ENCODE results near the gene PPP1R3E. TPM values are rescaled to one million over a fixed set of nuclear protein-coding genes. Genes with fewer than 3 reads are reported as not detected.

The PPP1R3E gene
- total RNA-seq, 4 donors from 2014 or later: 5.4 to 6.3 (median 5.5) TPM

GRCh38 chr14:23286902-23287479 lies 15.7 kb downstream of the PPP1R3E start:
- H3K4me3 ChIP-seq: peak overlapping the region; percentile 71 to 99 (median 86)
- no peak for TF ChIP-seq EP300 (IDR thresholded peaks at IDR 0.05)
- TF ChIP-seq, protein P1, sequence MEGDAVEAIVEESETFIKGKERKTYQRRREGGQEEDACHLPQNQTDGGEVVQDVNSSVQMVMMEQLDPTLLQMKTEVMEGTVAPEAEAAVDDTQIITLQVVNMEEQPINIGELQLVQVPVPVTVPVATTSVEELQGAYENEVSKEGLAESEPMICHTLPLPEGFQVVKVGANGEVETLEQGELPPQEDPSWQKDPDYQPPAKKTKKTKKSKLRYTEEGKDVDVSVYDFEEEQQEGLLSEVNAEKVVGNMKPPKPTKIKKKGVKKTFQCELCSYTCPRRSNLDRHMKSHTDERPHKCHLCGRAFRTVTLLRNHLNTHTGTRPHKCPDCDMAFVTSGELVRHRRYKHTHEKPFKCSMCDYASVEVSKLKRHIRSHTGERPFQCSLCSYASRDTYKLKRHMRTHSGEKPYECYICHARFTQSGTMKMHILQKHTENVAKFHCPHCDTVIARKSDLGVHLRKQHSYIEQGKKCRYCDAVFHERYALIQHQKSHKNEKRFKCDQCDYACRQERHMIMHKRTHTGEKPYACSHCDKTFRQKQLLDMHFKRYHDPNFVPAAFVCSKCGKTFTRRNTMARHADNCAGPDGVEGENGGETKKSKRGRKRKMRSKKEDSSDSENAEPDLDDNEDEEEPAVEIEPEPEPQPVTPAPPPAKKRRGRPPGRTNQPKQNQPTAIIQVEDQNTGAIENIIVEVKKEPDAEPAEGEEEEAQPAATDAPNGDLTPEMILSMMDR (IDR thresholded peaks at IDR 0.05): no peak
- no peak for TF ChIP-seq POLR2AphosphoS5 (IDR thresholded peaks at IDR 0.05)
- TF ChIP-seq POLR2A (IDR thresholded peaks at IDR 0.05; ENCODE audit: low read depth): no peak
- intact Hi-C loops (cut with DNase I): no loop called here
- peaks cover 22 to 31% (median 26%) of the 10 kb centered on the region in 4 donors for H3K4me1 ChIP-seq
- H3K27ac ChIP-seq (replicated peaks in 1 of 4): peak overlapping the region; percentile 91 to 99 (median 94)
- WGBS: 52% methylated on average over 6 of the region's 6 CpGs
- H3K27me3 ChIP-seq: no peaks in the 10 kb centered on the region
- no peak for DNase-seq (ENCODE audit: extremely low spot score)
- H3K9me3 ChIP-seq: no peaks in the 10 kb centered on the region
- no peaks in the 10 kb centered on the region for H3K36me3 ChIP-seq

- Histone ChIP-seq H3K27ac (replicated peaks in 1 of 4) (peak within 1 kb of the TSS; percentile 91 to 99 (median 94)), H3K4me3 (peak within 1 kb of the TSS; percentile 71 to 99 (median 86)), H3K27me3 (no peaks in the 10 kb centered on the region), H3K4me1 (peaks cover 22 to 31% (median 26%) of the 10 kb centered on the region in 4 donors), H3K9me3 (no peaks in the 10 kb centered on the region), H3K36me3 (no peaks in the 10 kb centered on the region)
- TF ChIP-seq, protein P1 (IDR thresholded peaks at IDR 0.05): peak in 1 of 3 experiments; percentile 28
- TF ChIP-seq EP300 (IDR thresholded peaks at IDR 0.05) (no peak), POLR2A (IDR thresholded peaks at IDR 0.05; ENCODE audit: low read depth) (peak; percentile 46), POLR2AphosphoS5 (IDR thresholded peaks at IDR 0.05) (peak; percentile 89 to 93)
- intact Hi-C loops (cut with DNase I): no loop called here
- DNase-seq (ENCODE audit: extremely low spot score): peak; percentile 100
- WGBS: 1% methylated on average over 36 of the region's 53 CpGs
Observed at GRCh38 chr14:23286020-23286901, 16.4 kb downstream of the PPP1R3E start, which contains the start of gene HOMEZ. Gene HOMEZ (minus strand): TSS chr14:23286132. CDS start chr14:23285952, 180 bp downstream.

DNA sequence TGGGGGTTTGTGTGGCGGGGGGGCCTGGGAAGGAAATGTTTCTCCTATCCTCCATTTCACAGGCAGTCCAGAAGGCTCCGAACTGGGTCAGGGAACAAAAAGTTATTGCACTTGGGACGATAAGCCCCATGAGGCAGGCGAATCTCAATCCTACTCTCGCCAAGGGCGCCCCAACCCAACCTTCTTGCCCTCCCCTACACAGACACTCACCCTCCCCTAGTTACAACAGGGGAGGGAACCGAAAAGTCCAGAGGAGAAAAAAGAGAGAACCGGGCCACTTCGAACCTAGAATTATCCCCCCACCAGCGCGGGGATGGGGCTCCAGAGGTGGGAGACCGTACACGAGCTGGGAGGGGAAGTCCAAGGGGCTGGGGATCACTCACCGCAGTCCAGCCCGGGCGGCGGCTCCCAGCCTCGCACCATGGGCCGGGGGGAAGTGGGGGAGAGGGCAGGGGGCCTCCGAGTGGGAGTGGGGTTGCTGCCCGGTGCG lies 17.1 kb downstream of the PPP1R3E start:
- intact Hi-C loops (cut with DNase I): no loop called here
- WGBS: 1% methylated on average over 14 of the region's 22 CpGs
- Histone ChIP-seq H3K4me1 (peaks cover 22 to 31% (median 26%) of the 10 kb centered on the region in 4 donors), H3K27ac (replicated peaks in 1 of 4) (peak overlapping the region; percentile 91 to 99 (median 94)), H3K9me3 (no peaks in the 10 kb centered on the region), H3K36me3 (no peaks in the 10 kb centered on the region), H3K27me3 (no peaks in the 10 kb centered on the region), H3K4me3 (peak overlapping the region; percentile 71 to 99 (median 86))
- DNase-seq (ENCODE audit: extremely low spot score): no peak
- no peak for TF ChIP-seq EP300 (IDR thresholded peaks at IDR 0.05)
- TF ChIP-seq POLR2A (IDR thresholded peaks at IDR 0.05; ENCODE audit: low read depth): no peak
- TF ChIP-seq, protein P1 (IDR thresholded peaks at IDR 0.05): no peak
- no peak for TF ChIP-seq POLR2AphosphoS5 (IDR thresholded peaks at IDR 0.05)

DNA sequence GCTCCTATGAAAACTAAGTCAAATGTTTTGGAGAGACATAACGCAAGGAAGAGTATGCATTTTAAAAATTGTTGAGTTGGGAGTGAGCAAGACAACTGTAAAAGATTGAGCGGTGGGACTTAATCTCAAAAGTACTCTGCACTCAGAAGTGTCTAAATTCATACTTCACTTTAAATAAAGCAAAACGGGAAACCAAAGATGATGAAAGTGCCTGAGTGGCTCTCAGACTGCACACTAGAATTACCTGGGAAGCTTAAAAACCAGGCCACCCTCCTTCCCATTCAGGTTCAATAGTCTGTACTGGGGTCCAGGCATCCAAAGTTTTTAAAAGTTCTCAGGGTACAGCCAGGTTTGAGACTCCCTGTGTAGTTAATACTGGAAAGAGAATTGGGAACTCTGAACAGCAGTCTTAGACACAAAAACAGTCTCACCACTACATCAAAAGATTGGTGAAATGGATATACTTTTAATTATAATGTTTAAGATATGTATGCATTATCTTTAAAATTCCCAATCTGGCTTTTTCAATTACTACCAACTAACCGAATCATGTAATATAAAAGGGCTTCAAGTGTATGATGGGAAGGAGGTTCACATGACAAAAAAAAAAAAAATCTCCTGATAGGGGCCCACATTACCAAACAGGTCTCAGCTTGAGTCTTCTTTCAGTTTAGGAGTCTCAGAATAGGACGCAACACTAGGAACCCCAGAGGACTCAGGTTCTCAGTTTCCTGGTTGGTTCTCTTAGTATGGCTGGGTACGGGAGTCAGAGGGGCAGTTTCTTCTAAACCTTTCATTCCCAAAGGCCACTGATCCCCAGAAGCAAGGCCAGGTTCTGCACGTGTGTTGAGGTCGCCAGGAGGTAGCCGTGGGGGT lies 17.8 kb downstream of the PPP1R3E start:
- intact Hi-C loops (cut with DNase I): no loop called here
- no peaks in the 10 kb centered on the region for H3K27me3 ChIP-seq
- 26% methylated on average over 9 of the region's 9 CpGs for WGBS
- no peaks in the 10 kb centered on the region for H3K9me3 ChIP-seq
- no peaks in the 10 kb centered on the region for H3K36me3 ChIP-seq
- H3K27ac ChIP-seq (replicated peaks in 1 of 4): peak overlapping the region; percentile 91 to 99 (median 94)
- TF ChIP-seq POLR2A (IDR thresholded peaks at IDR 0.05; ENCODE audit: low read depth) (no peak), POLR2AphosphoS5 (IDR thresholded peaks at IDR 0.05) (peak in 1 of 2 donors; percentile 4)
- peak overlapping the region; percentile 71 to 99 (median 86) for H3K4me3 ChIP-seq
- DNase-seq (ENCODE audit: extremely low spot score): no peak
- H3K4me1 ChIP-seq: peaks cover 22 to 32% (median 28%) of the 10 kb centered on the region in 4 donors
